Esophagus mucosa (tissue), 1 donor: ENCODE data around the gene EFNA1. TPM values are rescaled to one million over a fixed set of nuclear protein-coding genes. Genes with fewer than 3 reads are reported as not detected.
"Not testable (repeated sequence)": the region's sequence is repeated elsewhere in the genome, so short reads cannot be mapped to it uniquely, and the experiment has no call there.

Experiments
- ATAC-seq: fragments of 200-7000 bp; cut with Tn5 transposase; one replicate; pipeline ENCODE4 v1.9.1; 2020
- total RNA-seq: library from RNA; stranded (reverse); gene quantifications from one replicate; pipeline ENCODE4 v1.2.4, GENCODE V29; 2023
- donor health status: DM: yes; HTN: yes; CAD: no.

Gene EFNA1
- total RNA-seq, 1 donor from 2014 or later, result 40.9 TPM

- no peak for ATAC-seq
Observed at GRCh38 chr1:155158991-155159390, 31.3 kb downstream of the EFNA1 start.

- no peak for ATAC-seq
Observed at GRCh38 chr1:155160128-155160527, 32.5 kb downstream of the EFNA1 start.

GRCh38 chr1:155162631-155163030, 35.0 kb downstream of the EFNA1 start:
- ATAC-seq, result not testable (repeated sequence)

- not testable (repeated sequence) for ATAC-seq
Observed at GRCh38 chr1:155163785-155164184, 36.1 kb downstream of the EFNA1 start.

- not testable (repeated sequence) for ATAC-seq
Observed at GRCh38 chr1:155164625-155165024, 36.9 kb downstream of the EFNA1 start.

- ATAC-seq, result no peak
Observed at GRCh38 chr1:155166051-155166470, 38.4 kb downstream of the EFNA1 start.

- ATAC-seq, result peak; percentile 24
Observed at GRCh38 chr1:155166471-155167165, 38.9 kb downstream of the EFNA1 start.

- ATAC-seq, result peak; percentile 81
Observed at GRCh38 chr1:155167166-155168104, 39.8 kb downstream of the EFNA1 start.

- ATAC-seq, result not testable (repeated sequence)
Observed at GRCh38 chr1:155168105-155168445, 40.4 kb downstream of the EFNA1 start.

- no peak for ATAC-seq
Observed at GRCh38 chr1:155168456-155169210, 41.0 kb downstream of the EFNA1 start.

- ATAC-seq, result no peak
Observed at GRCh38 chr1:155169541-155169940, 41.9 kb downstream of the EFNA1 start.

GRCh38 chr1:155170101-155170785, 42.6 kb downstream of the EFNA1 start:
- ATAC-seq, result no peak

- ATAC-seq, result no peak
Observed at GRCh38 chr1:155170806-155171205, 43.1 kb downstream of the EFNA1 start.

GRCh38 chr1:155171836-155172731, 44.4 kb downstream of the EFNA1 start:
- no peak for ATAC-seq

- peak; percentile 70 for ATAC-seq
Observed at GRCh38 chr1:155172732-155173477, 45.2 kb downstream of the EFNA1 start, which contains the start of gene KRTCAP2. TSS of gene KRTCAP2 (minus strand) at chr1:155173304. CDS start at chr1:155173224, 80 bp downstream.

GRCh38 chr1:155173478-155174323, 46.0 kb downstream of the EFNA1 start, which contains the start of gene TRIM46:
TSS of gene TRIM46 (plus strand) at chr1:155173849. CDS start at chr1:155173967, 118 bp downstream.
- no peak for ATAC-seq

- ATAC-seq, result no peak
Observed at GRCh38 chr1:155174324-155175280, 46.9 kb downstream of the EFNA1 start.
